GM19467 (cell line): ENCODE data around the gene GDPD5.

Experiments used
- ATAC-seq: cut with Tn5 transposase; IDR thresholded peaks from one replicate; pipeline ENCODE4 v1.9.1; 2021; ENCODE audit warnings: mild to moderate bottlenecking, moderate library complexity; ENCODE audit not compliant: unreplicated experiment

Gene GDPD5

DNA sequence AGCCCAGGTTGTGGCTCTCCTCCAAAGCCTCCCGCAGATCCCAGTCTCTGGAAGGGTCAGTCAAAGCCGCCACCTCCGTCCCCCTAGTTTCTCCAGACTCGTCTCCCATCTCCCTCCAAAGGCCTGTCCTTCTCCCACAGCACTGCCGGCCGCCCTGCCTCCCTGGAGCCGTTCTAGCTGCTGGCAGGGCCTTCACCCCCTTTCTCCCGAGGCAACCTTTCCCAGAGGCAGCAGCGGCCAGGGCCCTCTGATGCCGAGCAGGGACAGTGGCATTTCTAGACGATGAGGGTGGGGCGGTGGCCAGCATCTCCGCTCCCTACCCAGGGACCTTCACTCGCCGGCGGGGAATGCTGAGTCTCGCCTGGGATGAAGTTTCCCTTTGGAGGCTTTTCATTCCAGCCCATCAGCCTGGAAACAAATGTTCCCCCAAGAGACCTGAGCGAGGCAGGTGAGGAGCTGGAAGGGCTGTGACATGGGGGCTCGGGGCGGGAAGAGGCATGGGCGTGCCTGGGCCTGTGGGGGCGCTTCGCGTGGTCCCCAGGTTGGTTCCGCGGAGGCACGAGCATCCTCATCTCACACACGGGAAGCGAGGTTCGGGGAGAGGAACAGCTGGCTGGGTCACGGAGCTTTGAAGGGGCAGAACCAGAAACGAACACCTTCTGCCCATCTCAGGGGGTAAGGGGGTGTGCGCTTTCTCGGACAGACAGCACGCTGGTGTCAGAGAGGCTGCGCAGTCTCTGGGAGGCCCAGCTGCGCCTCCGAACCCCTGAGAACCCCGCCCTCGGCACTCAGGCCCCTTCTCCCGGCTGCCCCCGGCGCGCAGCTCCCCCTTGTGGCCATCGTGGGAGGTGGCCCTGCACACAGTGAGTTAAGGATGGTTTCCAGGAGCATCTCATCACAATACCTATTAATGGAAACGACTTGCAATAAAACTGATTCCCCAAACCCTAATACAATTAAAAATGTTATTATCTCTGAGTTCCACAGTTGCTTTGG lies 74.6 kb downstream of the GDPD5 start:
- ATAC-seq: no peak

DNA sequence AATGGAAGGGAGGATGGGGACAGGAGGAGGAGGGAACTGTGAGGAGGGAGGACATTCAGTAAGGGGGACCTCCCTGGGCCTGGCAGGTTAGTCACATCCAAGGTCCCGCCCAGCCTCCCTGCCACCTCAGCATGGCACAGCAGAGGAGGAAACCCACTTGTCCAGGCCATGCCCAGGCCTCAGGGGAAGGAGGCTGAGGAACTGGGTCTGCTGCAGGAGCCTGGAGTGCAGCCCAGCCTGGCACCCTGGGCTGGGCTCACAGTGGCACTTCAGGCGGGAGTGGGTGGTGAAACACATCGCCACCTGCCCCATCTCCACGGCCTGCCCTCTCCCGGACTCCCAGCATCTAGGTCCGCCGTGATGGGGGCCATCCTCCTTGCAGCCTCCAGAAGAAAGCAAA lies 75.5 kb downstream of the GDPD5 start:
- no peak for ATAC-seq

DNA sequence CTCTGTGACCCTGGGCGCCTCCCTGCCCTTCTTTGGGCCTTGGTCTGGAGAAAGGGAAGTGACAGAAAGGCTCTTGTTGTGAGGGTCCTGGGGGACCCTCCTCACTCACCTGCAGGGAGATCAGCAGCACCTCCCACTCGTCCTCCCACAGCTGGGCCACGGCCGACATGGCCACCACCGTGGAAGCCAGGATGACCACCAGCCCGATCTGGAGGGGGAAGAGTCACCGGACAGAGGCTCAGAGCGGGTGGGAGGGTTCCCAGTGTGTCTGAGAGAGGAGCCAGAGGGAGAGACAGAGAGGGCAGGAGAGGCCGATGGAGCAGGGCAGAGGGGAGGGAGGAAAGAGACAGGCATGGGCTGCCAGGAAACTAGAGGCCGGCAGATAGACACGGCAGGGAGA lies 76.0 kb downstream of the GDPD5 start:
- ATAC-seq: no peak

DNA sequence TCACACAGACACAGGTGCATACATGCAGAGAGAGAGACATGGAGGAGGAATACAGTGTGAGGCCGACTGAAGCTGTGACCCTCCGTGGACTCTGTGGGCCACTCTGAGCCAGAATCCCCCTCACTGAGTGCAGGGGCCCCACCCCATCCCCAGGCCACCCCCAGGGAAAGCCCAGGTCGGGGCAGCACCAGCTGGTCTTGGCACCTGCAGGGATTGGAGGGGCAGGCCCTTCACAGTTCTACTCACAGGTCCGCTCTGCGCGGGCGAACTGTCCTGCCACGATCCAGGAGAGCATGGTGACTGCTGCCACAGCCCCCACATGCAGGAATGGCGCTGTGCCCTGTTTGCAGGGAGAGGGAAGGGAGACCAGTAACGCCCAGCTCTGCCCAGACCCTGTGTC lies 76.5 kb downstream of the GDPD5 start:
- ATAC-seq: no peak

DNA sequence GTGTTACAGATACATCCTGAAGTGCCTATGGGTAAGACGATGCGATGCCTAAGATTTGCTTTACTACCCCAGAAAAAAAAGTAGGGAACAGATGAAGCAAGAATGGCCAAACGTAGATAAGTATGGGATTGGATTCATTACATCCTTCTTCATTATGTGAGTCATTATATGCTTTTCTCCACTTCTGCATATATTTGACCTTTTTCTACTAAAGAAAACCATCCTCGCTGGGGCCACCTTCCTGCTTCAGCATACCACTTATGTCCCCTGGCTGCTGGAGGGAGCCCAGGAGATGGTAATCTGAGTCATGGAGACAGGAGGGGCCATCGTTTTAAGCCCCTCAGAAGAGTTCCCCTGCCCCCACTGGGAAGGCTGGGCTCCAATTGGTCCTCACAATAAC lies 78.3 kb downstream of the GDPD5 start:
- no peak for ATAC-seq

DNA sequence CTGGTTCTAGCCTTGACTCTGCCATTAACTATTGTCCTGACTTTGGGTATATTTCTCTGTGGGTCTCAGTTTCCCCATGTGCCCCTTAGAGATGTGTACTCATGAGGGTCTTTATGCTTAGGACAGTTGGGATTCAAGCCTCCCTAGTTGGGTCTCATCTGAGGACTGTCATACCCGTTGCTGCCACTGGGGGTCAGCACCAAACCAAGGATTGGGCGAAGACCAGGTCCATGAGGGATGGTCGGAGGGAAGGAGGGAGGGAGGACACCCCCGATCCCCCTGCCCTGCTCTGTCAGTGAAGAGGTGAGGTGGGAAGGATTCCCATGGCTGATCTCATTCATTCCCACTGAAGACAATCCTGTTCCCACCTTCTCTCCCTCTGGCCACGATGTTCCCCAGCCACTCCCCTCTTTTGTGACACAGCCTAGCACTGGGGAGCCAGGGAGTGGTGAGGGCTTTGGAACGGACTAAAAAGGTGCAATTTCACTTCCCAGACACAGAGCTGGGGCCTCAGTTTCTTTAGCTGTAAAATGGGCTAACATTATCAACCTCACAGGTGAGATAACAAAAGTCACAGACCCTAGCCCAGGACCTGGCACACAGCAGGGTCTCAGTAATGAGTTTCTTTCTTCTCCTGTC lies 80.3 kb downstream of the GDPD5 start:
- ATAC-seq: no peak

DNA sequence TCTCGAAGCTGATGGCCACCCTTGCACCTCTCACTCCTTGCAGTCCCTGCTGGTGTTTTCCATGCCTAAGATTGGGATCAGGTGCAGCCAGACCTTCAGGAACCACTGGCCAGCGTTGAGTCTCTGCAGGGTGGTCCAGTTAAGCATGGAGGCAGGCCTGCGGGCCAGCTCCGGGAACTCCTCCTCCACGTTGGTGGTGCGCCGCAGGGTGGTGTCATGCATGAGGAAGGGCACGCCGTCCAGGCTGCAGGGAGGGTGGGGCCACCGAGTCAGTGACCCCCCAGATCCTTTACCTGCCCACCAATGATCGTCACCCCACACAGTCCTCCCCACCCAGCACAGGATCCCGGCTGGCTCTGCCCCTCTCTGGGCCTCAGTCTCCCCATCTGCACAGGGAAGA lies 82.7 kb downstream of the GDPD5 start:
- ATAC-seq: no peak

DNA sequence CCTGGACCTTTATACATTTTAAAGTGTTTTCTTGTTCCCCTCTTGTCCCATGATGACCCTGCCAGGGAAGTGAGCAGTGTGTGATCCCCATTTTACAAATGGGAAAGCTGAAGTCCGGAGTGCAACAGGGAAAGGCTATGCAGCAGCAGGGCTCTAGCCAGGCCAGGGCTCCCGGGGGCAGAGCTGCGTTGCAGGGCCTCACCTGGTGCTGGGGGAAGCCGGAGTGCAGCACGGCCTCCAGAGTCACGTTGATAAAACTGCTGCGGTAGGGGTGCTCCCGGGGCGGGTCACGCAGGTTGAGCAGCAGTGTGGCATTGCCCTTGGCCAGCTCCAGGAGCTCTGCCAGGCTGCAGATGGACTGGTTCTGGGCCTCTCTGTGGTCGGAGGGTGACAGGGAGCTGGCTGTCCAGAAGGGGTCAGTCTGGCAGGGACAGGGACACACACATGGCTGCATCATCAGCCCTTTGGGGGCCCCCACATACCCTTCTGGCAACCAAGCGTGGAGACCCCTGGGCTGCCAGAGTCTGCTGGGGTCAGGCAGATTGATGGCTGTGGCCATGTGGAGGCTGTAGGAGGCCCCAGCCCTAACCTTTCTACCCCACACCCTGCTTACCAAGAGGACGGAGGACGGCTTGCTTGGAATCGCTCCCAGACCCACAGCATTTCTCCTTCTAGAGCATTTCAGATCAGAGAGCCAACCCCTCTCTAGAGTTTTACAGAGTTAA lies 83.4 kb downstream of the GDPD5 start:
- no peak for ATAC-seq

DNA sequence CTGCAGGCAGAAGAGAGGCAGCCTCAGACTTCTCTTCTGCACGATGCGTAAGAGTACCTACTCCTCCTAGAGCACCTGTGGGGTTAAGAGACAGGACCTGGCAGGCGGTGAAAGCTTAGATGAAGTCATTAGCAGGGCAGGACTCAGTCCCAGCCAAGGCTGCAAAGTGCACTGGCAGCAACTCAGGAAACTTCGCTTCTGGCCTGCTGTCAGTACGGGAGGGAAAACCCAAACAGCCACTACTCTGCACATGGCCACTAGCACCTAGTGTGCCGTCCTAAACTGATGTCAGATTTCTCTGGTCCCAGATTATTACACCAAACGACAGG lies 84.0 kb downstream of the GDPD5 start:
- ATAC-seq: no peak

DNA sequence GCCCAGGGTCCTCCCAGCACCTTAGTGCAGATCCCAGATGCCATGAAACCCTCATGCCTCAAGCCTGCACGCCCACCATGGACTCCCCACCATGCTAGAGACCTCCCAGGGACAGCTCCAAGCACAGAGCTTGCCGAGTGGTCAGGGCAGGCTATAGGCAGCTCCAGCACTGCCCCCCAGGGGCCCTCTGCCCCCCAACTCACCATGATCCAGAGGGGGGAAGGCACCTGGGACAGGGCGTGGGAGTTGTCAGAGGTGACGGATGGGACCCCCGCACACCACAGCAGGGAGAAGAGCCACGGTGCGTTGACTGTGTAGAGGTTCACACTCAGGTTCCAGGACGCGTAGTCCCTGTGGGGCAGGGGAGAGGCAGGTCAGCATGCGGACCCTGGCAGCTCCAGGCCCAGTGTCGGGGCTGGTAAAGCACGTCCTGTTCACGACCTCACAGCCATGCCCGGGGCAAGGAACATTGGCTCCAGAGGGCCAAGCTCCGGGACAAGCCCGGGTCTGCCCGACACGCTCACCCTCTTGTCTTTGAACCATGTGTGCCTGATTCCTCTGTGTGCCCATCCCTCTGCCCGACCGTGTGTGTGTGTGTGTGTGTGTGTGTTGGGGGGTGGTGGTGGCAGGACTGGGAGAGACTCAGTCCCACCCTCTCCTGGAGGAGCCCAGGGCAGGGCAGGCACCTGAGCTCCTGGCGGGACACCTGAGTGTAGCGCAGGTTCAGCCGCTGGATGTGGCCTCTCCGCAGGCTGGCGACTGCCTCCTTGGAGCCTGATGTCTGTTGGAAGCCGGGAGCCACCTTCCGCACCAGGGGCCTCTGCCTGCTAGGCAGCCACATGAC lies 84.6 kb downstream of the GDPD5 start:
- no peak for ATAC-seq

DNA sequence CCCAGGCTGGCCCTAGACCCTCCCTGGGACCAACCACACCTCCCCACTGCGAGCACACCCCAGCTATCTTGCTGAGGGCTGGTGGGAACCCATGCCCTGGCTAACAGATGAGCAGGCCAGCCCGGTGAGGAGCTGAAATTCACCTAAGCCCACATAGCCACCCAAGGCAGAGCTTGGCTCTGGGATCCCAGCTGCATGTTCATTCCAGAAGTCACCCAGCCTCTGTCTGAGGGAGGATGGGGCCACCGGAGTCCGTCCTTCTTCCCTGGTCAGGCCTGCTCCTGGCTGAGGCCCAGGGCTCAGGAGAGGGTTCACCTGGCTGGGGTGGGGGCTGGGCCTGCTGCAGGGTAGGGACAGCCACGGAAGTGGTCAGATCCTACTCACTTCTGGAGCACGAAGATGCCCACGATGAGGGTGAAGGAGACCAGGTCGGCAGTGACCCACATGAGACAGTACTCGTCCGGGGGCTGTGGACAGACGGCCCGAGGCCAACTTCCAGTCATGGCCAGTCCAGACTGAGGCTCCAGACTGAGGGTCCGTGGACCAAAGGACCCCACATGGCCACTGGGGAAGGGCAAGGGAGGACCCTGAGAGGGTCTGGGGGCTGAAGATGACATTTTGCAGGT lies 86.1 kb downstream of the GDPD5 start:
- no peak for ATAC-seq

DNA sequence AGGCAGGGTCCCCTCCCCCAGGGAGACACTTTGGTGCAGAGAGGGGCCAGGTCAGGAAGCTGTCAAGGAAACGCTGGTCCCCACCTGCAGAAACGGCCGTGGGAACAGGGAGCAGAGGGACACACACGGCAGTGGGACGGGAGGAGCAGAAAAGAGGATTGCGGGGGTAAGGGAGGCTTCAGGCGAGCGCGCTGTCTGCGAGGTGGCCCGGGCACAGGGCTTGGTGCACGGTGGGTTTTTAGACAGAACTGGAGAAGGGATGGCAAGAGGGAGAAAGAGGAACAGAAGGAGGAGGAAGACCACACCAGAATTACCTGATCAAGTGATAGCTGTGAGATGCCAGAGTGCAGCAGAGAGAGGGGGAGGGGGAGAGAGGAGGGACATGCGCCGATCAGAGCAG lies 86.7 kb downstream of the GDPD5 start:
- ATAC-seq: no peak

DNA sequence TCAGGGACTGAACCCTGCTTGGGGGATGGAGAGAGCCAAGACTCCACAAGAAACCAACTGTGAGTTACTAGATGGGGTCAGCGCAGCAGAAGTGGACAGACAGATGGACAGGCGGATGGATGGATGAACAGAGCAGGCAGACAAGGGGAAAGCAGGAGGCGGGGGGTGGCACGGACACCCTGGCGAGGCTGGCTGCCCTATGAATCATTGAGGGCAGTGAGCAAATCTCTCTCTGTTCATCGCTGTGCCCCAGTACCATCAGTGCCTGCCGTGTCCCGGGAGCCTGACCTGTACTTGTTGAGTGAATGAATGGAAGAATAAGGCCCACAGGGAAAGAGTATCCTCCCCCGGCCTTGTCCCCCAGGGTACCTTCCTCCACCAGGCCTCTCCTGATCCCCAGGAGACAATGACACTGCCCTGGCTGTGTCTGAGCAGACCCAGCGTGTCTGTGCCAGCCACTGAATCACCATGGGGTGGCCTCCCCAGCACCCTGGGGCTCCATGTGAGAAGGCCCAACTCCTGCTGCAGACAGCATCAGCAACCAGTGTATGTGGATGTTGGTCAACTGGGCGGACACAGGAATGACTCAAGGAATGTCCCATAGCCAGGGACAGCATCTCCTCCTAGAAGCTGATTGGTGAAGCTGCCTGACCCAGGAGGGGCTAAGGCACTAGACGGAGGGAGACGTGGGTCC lies 87.6 kb downstream of the GDPD5 start:
- no peak for ATAC-seq

DNA sequence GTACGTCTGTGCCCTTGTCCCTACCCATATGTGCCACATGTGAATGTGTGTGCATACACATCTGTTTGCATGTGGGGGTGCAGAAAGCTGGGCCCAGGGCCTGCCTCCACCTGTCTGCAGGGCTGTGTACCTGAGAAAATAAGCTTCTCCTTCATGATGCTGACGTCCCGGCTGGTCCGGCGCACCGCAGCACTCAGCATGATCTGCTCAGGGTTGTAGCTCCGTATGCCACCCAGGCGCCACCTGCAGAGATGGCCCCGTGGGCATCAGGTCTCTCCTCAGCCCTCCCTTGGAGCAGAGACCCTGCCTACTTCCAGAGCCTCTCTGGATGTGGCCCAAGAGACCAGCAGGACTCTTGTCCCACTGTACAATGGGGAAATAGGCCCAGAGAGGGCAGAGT lies 88.9 kb downstream of the GDPD5 start:
- no peak for ATAC-seq

DNA sequence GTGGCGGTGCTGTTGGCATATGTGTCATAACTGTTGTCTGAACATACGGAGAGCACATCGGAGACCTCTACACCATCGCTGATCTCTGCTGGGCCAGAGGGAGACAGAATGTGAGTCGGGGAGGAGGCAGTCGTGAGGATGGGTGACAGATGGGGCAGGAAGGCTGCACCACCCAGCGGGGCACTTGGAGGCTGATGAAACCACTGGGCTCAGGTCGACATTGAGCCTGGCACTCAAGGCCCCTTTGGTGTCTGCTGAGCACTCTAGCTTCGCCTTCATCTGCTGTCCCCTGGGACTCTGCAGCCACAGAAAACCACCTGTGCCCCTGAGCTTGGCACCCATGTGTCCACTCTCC lies 90.2 kb downstream of the GDPD5 start:
- no peak for ATAC-seq

DNA sequence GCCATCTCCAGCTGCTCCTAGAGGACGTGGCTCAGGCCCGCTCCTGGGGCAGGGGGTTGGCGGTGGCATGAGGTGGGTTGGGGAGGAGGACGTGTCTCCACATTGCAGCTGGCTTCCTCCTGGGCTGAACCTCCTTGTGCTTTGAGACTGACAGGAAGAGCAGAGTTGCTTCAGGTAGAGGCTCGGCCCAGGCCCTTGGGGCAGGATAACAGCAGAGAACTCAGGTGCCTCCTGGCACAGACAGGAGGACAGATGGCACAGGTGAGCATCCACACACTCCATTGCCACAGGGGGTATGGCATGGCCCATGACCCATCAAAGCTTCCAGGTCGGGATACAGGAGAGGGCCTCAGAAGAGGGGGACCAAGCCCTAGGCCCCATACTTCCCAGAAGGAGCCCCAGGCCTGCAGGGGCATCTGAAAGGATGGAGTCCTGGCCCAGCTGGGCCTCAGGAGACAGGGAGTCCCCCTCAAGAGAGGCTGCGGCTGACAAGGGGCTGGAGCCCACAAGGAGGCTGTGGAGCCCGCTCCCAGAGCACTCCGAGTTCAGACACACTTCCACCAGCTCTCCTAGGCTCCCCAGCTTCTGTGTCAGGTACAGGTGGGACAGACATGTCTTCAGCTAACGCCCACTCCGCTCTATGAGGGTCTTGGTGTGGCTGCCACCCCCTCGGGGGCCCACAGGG lies 90.7 kb downstream of the GDPD5 start:
- ATAC-seq: no peak

DNA sequence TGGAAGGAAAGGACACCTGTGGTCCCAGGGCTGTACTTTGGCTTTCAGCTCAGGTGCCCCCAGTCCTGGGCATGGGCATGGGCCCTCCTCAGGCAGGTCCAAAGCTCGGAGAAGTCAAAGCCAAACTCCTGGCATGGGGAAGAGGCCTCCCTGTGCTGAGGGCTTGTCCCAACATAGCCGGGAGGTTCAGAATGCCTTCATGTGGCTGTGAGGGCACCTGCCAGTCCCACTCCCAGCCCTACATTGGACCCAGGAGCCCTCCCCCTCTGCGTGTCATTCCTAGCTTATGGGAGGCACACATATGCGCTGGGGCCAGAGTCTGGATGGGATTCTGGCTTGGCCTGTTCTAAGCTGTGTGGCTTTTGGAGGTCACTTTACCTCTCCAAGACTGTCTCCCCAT lies 91.7 kb downstream of the GDPD5 start:
- no peak for ATAC-seq

DNA sequence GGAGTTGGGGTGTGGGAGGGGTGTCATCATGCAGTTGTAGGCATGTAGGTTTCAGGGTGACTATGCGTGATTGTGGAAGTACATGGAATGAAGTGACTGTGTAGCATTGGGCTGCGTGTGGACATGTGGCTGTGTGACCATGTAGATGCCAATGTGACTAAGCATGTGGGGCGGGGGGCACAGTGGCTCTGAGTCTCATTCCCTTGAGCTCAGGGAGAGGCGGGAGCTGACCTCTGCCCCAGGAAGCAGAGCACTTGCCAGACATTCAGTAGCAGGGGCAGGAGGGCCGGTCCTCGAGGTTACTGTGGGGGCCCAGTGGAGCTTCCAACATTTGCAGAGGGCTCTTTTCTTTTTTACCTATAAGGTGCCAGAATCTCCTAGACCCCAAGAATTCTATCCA lies 92.3 kb downstream of the GDPD5 start:
- no peak for ATAC-seq

DNA sequence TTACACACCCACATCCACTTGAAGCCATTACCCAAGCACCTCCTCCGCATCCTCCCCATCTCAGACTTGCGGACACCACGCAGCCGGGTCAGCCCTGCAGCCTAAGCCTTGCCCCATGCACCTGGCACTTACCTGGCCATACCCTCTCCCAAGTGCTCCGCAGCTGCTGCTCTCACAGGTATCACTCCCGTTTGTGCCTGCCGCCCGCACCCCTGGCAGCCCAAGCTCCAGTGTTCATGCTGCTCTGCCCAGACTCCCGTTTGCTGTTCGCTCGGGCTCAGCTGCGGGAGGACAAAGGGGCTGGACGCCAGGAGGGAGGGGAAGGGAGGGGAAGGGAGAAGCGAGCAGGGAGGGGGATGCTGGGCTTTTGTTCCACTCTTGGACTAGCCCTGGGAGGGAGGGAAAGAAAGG lies 92.8 kb downstream of the GDPD5 start, which contains the start of gene KLHL35:
Gene KLHL35 (minus strand): TSS at position 293 of the 411 bp plus-strand sequence. CDS start 2,574 bp downstream, outside the sequence.
- ATAC-seq: no peak
